ENCODE data around the gene NOC2L. TPM values are rescaled to one million over a fixed set of nuclear protein-coding genes. Genes with fewer than 3 reads are reported as not detected.
A peak's percentile ranks its signal among the peaks of the same experiment; 100 is the strongest.

Gene NOC2L
- total and polyA plus RNA-seq, 9 of the 15 experiments (the other 6 are each of a cell fraction or from before 2014, with no cell fraction given) = 4.0 to 410 (median 200) TPM

DNA sequence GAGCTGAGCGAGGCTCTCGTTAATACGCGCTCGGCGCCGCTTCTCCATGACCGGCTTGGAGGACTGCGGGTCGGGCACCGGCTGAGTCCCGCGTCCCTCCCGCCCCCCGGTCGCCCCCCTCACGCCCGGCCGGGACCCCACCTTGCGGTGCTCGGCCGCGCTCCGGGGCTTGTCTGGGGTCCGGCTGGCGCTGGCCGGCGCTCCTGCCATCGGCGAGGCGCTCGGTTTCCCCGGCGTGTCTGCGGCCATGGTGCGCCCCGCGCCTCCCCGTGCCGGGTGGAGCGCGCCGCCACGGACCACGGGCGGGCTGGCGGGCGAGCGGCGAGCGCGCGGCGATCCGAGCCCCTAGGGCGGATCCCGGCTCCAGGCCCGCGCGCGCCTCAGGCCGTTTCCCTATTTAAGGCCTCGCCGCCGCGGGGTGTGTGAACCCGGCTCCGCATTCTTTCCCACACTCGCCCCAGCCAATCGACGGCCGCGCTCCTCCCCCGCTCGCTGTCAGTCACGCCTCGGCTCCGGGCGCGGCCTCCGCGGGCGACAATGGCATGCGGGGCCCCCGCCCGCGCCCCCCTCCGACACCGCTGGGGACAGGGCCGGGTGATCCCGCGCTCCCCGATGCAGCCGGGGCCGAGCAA lies 40.8 kb upstream of the NOC2L start, which contains the start of gene HES4 (continued):
- no peak for TF ChIP-seq SMAD1 (IDR thresholded peaks at IDR 0.05; ENCODE audit: low read depth, low read length, partially characterized antibody)
- TF ChIP-seq, protein P1, sequence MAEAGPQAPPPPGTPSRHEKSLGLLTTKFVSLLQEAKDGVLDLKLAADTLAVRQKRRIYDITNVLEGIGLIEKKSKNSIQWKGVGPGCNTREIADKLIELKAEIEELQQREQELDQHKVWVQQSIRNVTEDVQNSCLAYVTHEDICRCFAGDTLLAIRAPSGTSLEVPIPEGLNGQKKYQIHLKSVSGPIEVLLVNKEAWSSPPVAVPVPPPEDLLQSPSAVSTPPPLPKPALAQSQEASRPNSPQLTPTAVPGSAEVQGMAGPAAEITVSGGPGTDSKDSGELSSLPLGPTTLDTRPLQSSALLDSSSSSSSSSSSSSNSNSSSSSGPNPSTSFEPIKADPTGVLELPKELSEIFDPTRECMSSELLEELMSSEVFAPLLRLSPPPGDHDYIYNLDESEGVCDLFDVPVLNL (CRISPR knock-in tag; IDR thresholded peaks at IDR 0.05; ENCODE audit: low read depth) = no peak
- no peak for TF ChIP-seq ZNF165 (CRISPR knock-in tag; IDR thresholded peaks at IDR 0.05; ENCODE audit: borderline replicate concordance)
- no peak for TF ChIP-seq GABPA (tag; conservative IDR thresholded peaks at IDR 0.05; ENCODE audit: low read depth)
- TF ChIP-seq NRF1 (conservative IDR thresholded peaks at IDR 0.05 in 1 of 2, IDR thresholded peaks at IDR 0.05 in 1 of 2) = no peak
- TF ChIP-seq ZNF696 (CRISPR knock-in tag; conservative IDR thresholded peaks at IDR 0.05) = no peak
- no peak for TF ChIP-seq CBFA2T2 (conservative IDR thresholded peaks at IDR 0.05)
- no peak for TF ChIP-seq ZNF644 (tag; IDR thresholded peaks at IDR 0.05; ENCODE audit: low read depth)
- TF ChIP-seq, protein P2, sequence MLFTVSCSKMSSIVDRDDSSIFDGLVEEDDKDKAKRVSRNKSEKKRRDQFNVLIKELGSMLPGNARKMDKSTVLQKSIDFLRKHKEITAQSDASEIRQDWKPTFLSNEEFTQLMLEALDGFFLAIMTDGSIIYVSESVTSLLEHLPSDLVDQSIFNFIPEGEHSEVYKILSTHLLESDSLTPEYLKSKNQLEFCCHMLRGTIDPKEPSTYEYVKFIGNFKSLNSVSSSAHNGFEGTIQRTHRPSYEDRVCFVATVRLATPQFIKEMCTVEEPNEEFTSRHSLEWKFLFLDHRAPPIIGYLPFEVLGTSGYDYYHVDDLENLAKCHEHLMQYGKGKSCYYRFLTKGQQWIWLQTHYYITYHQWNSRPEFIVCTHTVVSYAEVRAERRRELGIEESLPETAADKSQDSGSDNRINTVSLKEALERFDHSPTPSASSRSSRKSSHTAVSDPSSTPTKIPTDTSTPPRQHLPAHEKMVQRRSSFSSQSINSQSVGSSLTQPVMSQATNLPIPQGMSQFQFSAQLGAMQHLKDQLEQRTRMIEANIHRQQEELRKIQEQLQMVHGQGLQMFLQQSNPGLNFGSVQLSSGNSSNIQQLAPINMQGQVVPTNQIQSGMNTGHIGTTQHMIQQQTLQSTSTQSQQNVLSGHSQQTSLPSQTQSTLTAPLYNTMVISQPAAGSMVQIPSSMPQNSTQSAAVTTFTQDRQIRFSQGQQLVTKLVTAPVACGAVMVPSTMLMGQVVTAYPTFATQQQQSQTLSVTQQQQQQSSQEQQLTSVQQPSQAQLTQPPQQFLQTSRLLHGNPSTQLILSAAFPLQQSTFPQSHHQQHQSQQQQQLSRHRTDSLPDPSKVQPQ (CRISPR knock-in tag; IDR thresholded peaks at IDR 0.05; ENCODE audit: borderline replicate concordance) = no peak
- no peak for TF ChIP-seq KLF16 (IDR thresholded peaks at IDR 0.05)
- no peak for TF ChIP-seq IRF2 (CRISPR knock-in tag; IDR thresholded peaks at IDR 0.05)
- no peak for TF ChIP-seq NCOA4 (IDR thresholded peaks at IDR 0.05; ENCODE audit: partially characterized antibody)
- TF ChIP-seq ZNF431 (CRISPR knock-in tag; IDR thresholded peaks at IDR 0.05) = no peak; the same call in 1 of the 2 replicates
- TF ChIP-seq ZNF133 (CRISPR knock-in tag; IDR thresholded peaks at IDR 0.05) = no peak
- TF ChIP-seq ZNF3 (CRISPR knock-in tag; IDR thresholded peaks at IDR 0.05) = no peak
- peak; percentile 88 for TF ChIP-seq CTBP1 (IDR thresholded peaks at IDR 0.05; ENCODE audit: borderline replicate concordance)
- TF ChIP-seq RBM15 (IDR thresholded peaks at IDR 0.05; ENCODE audit: insufficient read depth, low read length) = no peak
- TF ChIP-seq HNRNPH1 (optimal IDR thresholded peaks at IDR 0.05; ENCODE audit: low read depth, low read length) = no peak
